ENCODE results near the gene SHROOM2. TPM values are rescaled to one million over a fixed set of nuclear protein-coding genes. Genes with fewer than 3 reads are reported as not detected.

SHROOM2 gene
- total RNA-seq, 1 experiment from 2014 or later, result 13.9 TPM

- Histone ChIP-seq H3K9ac (ENCODE audit: extremely low read depth, insufficient read length, low read length) (peak overlapping the region; percentile 42), H3K4ac (ENCODE audit: low read depth, low read length) (no peak overlapping the region), H2BK15ac (ENCODE audit: low read depth, low read length) (no peak overlapping the region), H3K79me2 (ENCODE audit: insufficient read depth, low read length) (peaks cover 13% of the 10 kb centered on the region; the same call in 1 of the 2 replicates), H3K27me3 (ENCODE audit: insufficient read depth, low read length) (no peaks in the 10 kb centered on the region; the same call in 1 of the 2 replicates), H3K14ac (ENCODE audit: insufficient read depth, low read length) (no peak overlapping the region), H3T11ph (ENCODE audit: low read length) (no peak overlapping the region), H3K4me1 (ENCODE audit: insufficient read depth, low read length) (peaks cover 26% of the 10 kb centered on the region), H3K23ac (ENCODE audit: insufficient read length, low read depth, low read length) (no peak overlapping the region), H3K79me1 (ENCODE audit: insufficient read depth, low read depth, low read length, poor library complexity, severe bottlenecking) (peaks cover 3% of the 10 kb centered on the region), H3K27ac (ENCODE audit: insufficient read length, low read depth, low read length) (no peak overlapping the region), H3K9me3 (ENCODE audit: control insufficient read depth, low read depth, low read length) (no peaks in the 10 kb centered on the region), H2BK12ac (ENCODE audit: insufficient read length, low read depth, low read length) (no peak overlapping the region), H3K56ac (ENCODE audit: insufficient read length, low read depth, low read length) (no peak overlapping the region), H2BK20ac (ENCODE audit: low read depth, low read length, poor library complexity, severe bottlenecking) (no peak overlapping the region), H2BK120ac (ENCODE audit: low read depth, low read length, poor library complexity, severe bottlenecking) (no peak overlapping the region), H3K18ac (ENCODE audit: insufficient read length, low read depth, low read length) (no peak overlapping the region), H2AFZ (ENCODE audit: low read length) (no peak overlapping the region), H4K91ac (ENCODE audit: insufficient read length, low read depth, low read length) (no peak overlapping the region), H3K4me2 (ENCODE audit: insufficient read depth, insufficient read length, low read length) (peak overlapping the region; percentile 65), H4K20me1 (ENCODE audit: control insufficient read depth, insufficient read depth, insufficient read length) (peaks cover 3% of the 10 kb centered on the region), H3K23me2 (ENCODE audit: insufficient read length, low read depth, low read length, poor library complexity, severe bottlenecking) (peaks cover 27% of the 10 kb centered on the region), H4K8ac (replicated peaks; ENCODE audit: insufficient read length, low read depth, low read length) (no peak overlapping the region), H4K5ac (ENCODE audit: insufficient read length, low read depth, low read length) (no peak overlapping the region), H2AK5ac (ENCODE audit: insufficient read length, low read length) (no peak overlapping the region), H2BK5ac (ENCODE audit: insufficient read length, low read length) (no peak overlapping the region)
- WGBS (ENCODE audit: extremely low coverage, insufficient read length, low lambda C conversion rate), result no CpG with 5 or more reads among the region's 58 CpGs
- no peak for DNase-seq
- peaks cover 6% of the 10 kb centered on the region for H3K27me3 Mint-ChIP-seq (ENCODE audit: low read depth)
- H3K36me3 Mint-ChIP-seq (ENCODE audit: insufficient read depth in 1 of 3, low read depth in 3 of 3), result peaks cover 11 to 23% (median 17%) of the 10 kb centered on the region in 3 experiments; a peak in 5 of 7 replicates
- TF ChIP-seq CTCF (conservative IDR thresholded peaks at IDR 0.05), result peak; percentile 18; the same call in 2 of the 3 replicates
- H3K27ac Mint-ChIP-seq, result peak overlapping the region in 1 of 3 experiments; percentile 86; a peak in 1 of 7 replicates
- peaks cover 29 to 35% of the 10 kb centered on the region in 2 experiments for H3K4me1 Mint-ChIP-seq
- peak overlapping the region; percentile 60 to 83 for H3K4me3 Mint-ChIP-seq
- peaks cover 24 to 59% of the 10 kb centered on the region in 2 experiments for H3K9me3 Mint-ChIP-seq
Measured at GRCh38 chrX:9785254-9785943, 830 bp upstream of the SHROOM2 start.
